Measurements from ENCODE around the gene ADAR. TPM values are rescaled to one million over a fixed set of nuclear protein-coding genes. Genes with fewer than 3 reads are reported as not detected.

The ADAR gene
- total RNA-seq, 1 experiment from 2014 or later = 221 TPM

DNA sequence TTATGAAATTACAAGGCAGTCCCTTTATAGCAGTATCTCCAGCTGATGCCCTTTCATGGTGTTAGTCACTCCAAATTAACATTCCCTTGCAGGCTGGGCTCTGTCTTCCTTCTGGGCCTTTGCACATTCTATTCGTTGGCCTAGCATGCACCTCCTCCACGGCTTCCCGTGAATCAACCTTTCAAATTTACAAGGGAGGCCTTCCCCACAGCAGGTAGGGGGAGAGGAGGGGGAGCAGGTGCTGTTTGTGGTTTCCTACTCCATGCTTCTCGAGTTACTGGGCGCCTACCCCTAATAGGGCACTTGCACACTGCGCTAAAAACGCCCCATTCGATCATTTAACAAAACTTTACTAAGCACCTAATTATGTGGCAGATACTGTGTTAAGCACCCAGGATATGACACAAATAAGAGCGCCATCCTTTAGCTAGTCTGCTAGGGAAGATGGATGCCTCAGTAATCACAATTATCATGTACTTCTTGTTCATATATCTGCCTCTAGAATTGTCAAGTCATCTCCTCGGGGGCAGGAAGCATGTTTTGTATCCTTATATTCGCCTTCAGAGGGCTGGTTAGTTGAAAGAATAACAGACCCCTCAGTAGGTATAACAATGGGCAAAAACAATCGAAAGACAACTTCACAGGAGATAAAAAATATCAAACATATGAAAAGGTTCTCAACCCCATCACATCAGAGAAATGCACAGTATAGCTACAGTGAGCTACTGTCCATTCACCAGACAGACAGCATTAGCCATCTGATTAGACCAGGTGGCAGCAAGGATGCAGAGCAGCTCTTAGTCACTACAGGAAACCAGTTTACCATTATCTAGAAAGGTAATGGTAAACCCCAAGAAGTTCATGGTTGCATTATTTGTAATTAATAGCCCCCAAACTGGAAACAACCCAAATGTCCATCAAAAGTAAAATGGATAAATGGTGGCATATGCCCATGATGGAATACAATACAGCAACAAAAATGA lies 1.7 kb upstream of the ADAR start:
- Mint-ChIP-seq H3K4me3 (peak overlapping the region; percentile 93), H3K4me1 (peaks cover 69% of the 10 kb centered on the region)
- TF ChIP-seq ZNF423 (CRISPR knock-in tag; IDR thresholded peaks at IDR 0.05) = 0 out of 2 replicates have a peak, but pooled peaks have one; percentile 25
- no peak for TF ChIP-seq JUN (CRISPR knock-in tag; IDR thresholded peaks at IDR 0.05)
- no peak for TF ChIP-seq ZNF263 (CRISPR knock-in tag; IDR thresholded peaks at IDR 0.05; ENCODE audit: low read depth)
- no peak for TF ChIP-seq TCF7 (CRISPR knock-in tag; IDR thresholded peaks at IDR 0.05; ENCODE audit: low read depth)
- TF ChIP-seq ZNF416 (CRISPR knock-in tag; IDR thresholded peaks at IDR 0.05) = no peak
- no peak for TF ChIP-seq RORB (CRISPR knock-in tag; IDR thresholded peaks at IDR 0.05)
- TF ChIP-seq NFATC4 (CRISPR knock-in tag; IDR thresholded peaks at IDR 0.05) = no peak
- TF ChIP-seq CBFB (CRISPR knock-in tag; IDR thresholded peaks at IDR 0.05; ENCODE audit: low read depth) = no peak
- TF ChIP-seq, protein P1, sequence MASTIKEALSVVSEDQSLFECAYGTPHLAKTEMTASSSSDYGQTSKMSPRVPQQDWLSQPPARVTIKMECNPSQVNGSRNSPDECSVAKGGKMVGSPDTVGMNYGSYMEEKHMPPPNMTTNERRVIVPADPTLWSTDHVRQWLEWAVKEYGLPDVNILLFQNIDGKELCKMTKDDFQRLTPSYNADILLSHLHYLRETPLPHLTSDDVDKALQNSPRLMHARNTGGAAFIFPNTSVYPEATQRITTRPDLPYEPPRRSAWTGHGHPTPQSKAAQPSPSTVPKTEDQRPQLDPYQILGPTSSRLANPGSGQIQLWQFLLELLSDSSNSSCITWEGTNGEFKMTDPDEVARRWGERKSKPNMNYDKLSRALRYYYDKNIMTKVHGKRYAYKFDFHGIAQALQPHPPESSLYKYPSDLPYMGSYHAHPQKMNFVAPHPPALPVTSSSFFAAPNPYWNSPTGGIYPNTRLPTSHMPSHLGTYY (CRISPR knock-in tag; IDR thresholded peaks at IDR 0.05) = no peak
- TF ChIP-seq FOXJ3 (CRISPR knock-in tag; IDR thresholded peaks at IDR 0.05; ENCODE audit: borderline replicate concordance) = no peak
- TF ChIP-seq, protein P2, sequence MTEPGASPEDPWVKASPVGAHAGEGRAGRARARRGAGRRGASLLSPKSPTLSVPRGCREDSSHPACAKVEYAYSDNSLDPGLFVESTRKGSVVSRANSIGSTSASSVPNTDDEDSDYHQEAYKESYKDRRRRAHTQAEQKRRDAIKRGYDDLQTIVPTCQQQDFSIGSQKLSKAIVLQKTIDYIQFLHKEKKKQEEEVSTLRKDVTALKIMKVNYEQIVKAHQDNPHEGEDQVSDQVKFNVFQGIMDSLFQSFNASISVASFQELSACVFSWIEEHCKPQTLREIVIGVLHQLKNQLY (CRISPR knock-in tag; IDR thresholded peaks at IDR 0.05) = no peak
- TF ChIP-seq, protein P3, sequence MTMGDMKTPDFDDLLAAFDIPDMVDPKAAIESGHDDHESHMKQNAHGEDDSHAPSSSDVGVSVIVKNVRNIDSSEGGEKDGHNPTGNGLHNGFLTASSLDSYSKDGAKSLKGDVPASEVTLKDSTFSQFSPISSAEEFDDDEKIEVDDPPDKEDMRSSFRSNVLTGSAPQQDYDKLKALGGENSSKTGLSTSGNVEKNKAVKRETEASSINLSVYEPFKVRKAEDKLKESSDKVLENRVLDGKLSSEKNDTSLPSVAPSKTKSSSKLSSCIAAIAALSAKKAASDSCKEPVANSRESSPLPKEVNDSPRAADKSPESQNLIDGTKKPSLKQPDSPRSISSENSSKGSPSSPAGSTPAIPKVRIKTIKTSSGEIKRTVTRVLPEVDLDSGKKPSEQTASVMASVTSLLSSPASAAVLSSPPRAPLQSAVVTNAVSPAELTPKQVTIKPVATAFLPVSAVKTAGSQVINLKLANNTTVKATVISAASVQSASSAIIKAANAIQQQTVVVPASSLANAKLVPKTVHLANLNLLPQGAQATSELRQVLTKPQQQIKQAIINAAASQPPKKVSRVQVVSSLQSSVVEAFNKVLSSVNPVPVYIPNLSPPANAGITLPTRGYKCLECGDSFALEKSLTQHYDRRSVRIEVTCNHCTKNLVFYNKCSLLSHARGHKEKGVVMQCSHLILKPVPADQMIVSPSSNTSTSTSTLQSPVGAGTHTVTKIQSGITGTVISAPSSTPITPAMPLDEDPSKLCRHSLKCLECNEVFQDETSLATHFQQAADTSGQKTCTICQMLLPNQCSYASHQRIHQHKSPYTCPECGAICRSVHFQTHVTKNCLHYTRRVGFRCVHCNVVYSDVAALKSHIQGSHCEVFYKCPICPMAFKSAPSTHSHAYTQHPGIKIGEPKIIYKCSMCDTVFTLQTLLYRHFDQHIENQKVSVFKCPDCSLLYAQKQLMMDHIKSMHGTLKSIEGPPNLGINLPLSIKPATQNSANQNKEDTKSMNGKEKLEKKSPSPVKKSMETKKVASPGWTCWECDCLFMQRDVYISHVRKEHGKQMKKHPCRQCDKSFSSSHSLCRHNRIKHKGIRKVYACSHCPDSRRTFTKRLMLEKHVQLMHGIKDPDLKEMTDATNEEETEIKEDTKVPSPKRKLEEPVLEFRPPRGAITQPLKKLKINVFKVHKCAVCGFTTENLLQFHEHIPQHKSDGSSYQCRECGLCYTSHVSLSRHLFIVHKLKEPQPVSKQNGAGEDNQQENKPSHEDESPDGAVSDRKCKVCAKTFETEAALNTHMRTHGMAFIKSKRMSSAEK (CRISPR knock-in tag; IDR thresholded peaks at IDR 0.05; ENCODE audit: borderline replicate concordance) = no peak
- 0 out of 2 replicates have a peak, but pooled peaks have one; percentile 45 for TF ChIP-seq MYBL2 (CRISPR knock-in tag; IDR thresholded peaks at IDR 0.05)
- no peak for TF ChIP-seq ZNF138 (CRISPR knock-in tag; conservative IDR thresholded peaks at IDR 0.05)
- no peak for TF ChIP-seq ZNF671 (CRISPR knock-in tag; IDR thresholded peaks at IDR 0.05)
- no peak for TF ChIP-seq HMGA2 (CRISPR knock-in tag; IDR thresholded peaks at IDR 0.05)
- no peak for TF ChIP-seq GABPB1 (CRISPR knock-in tag; IDR thresholded peaks at IDR 0.05)
- TF ChIP-seq, protein P4, sequence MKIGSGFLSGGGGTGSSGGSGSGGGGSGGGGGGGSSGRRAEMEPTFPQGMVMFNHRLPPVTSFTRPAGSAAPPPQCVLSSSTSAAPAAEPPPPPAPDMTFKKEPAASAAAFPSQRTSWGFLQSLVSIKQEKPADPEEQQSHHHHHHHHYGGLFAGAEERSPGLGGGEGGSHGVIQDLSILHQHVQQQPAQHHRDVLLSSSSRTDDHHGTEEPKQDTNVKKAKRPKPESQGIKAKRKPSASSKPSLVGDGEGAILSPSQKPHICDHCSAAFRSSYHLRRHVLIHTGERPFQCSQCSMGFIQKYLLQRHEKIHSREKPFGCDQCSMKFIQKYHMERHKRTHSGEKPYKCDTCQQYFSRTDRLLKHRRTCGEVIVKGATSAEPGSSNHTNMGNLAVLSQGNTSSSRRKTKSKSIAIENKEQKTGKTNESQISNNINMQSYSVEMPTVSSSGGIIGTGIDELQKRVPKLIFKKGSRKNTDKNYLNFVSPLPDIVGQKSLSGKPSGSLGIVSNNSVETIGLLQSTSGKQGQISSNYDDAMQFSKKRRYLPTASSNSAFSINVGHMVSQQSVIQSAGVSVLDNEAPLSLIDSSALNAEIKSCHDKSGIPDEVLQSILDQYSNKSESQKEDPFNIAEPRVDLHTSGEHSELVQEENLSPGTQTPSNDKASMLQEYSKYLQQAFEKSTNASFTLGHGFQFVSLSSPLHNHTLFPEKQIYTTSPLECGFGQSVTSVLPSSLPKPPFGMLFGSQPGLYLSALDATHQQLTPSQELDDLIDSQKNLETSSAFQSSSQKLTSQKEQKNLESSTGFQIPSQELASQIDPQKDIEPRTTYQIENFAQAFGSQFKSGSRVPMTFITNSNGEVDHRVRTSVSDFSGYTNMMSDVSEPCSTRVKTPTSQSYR (CRISPR knock-in tag; IDR thresholded peaks at IDR 0.05) = 0 out of 2 replicates have a peak, but pooled peaks have one; percentile 21
- TF ChIP-seq, protein P5, sequence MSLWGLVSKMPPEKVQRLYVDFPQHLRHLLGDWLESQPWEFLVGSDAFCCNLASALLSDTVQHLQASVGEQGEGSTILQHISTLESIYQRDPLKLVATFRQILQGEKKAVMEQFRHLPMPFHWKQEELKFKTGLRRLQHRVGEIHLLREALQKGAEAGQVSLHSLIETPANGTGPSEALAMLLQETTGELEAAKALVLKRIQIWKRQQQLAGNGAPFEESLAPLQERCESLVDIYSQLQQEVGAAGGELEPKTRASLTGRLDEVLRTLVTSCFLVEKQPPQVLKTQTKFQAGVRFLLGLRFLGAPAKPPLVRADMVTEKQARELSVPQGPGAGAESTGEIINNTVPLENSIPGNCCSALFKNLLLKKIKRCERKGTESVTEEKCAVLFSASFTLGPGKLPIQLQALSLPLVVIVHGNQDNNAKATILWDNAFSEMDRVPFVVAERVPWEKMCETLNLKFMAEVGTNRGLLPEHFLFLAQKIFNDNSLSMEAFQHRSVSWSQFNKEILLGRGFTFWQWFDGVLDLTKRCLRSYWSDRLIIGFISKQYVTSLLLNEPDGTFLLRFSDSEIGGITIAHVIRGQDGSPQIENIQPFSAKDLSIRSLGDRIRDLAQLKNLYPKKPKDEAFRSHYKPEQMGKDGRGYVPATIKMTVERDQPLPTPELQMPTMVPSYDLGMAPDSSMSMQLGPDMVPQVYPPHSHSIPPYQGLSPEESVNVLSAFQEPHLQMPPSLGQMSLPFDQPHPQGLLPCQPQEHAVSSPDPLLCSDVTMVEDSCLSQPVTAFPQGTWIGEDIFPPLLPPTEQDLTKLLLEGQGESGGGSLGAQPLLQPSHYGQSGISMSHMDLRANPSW (CRISPR knock-in tag; conservative IDR thresholded peaks at IDR 0.05; ENCODE audit: low read depth) = no peak
- TF ChIP-seq NFE2L1 (CRISPR knock-in tag; IDR thresholded peaks at IDR 0.05) = no peak
- TF ChIP-seq ETV6 (CRISPR knock-in tag; IDR thresholded peaks at IDR 0.05) = peak; percentile 44; the same call in 1 of the 2 replicates
- TF ChIP-seq ZNF121 (CRISPR knock-in tag; IDR thresholded peaks at IDR 0.05) = no peak
- TF ChIP-seq FOXK1 (CRISPR knock-in tag; IDR thresholded peaks at IDR 0.05) = peak; percentile 77; the same call in 1 of the 2 replicates
- TF ChIP-seq TP53 (CRISPR knock-in tag; IDR thresholded peaks at IDR 0.05) = no peak
- TF ChIP-seq SMAD4 (CRISPR knock-in tag; IDR thresholded peaks at IDR 0.05) = no peak
- TF ChIP-seq ZBTB21 (CRISPR knock-in tag; IDR thresholded peaks at IDR 0.05; ENCODE audit: borderline replicate concordance) = no peak

More for the DNA sequence above, 1.7 kb upstream of the ADAR start:
- H3K27ac Mint-ChIP-seq = peak overlapping the region; percentile 99
- no peaks in the 10 kb centered on the region for H3K9me3 Mint-ChIP-seq
- ChIA-PET POLR2A (interaction anchor here (0.7 to 2.2 kb wide), 5 partner anchors 17 to 361 kb away, joined by 3 to 7 read pairs (median 5); partner anchors contain the start of genes CHRNB2 and SHC1), CTCF (interaction anchor here (1.4 kb wide), 4 partner anchors 17 to 269 kb away, joined by 3 to 7 read pairs (median 4); partner anchors contain the start of gene CHRNB2)
- ATAC-seq (peak; percentile 61), DNase-seq (ENCODE audit: low spot score) (peak; percentile 65)
- H3K36me3 Mint-ChIP-seq = peaks cover 3% of the 10 kb centered on the region; the same call in 1 of the 2 replicates
- H3K27me3 Mint-ChIP-seq (ENCODE audit: low read depth) = no peaks in the 10 kb centered on the region; the same call in 1 of the 2 replicates

Data from WTC11 (cell line).